GM18873 (cell line): ENCODE data around the gene MT1X.
"Not testable (repeated sequence)": the region's sequence is repeated elsewhere in the genome, so short reads cannot be mapped to it uniquely, and the experiment has no call there.

ENCODE experiments used
- ATAC-seq: cut with Tn5 transposase; IDR thresholded peaks from one replicate; pipeline ENCODE4 v1.9.1; 2021; ENCODE audit warnings: mild to moderate bottlenecking, moderate library complexity, moderate number of reproducible peaks; ENCODE audit not compliant: unreplicated experiment, low FRiP score

Gene MT1X

GRCh38 chr16:56708525-56709442 lies 26.5 kb downstream of the MT1X start:
- ATAC-seq: no peak

- ATAC-seq: no peak
These were observed 27.3 kb downstream of the MT1X start for GRCh38 chr16:56709443-56710040.

GRCh38 chr16:56710181-56710737 lies 28.0 kb downstream of the MT1X start:
- no peak for ATAC-seq

- no peak for ATAC-seq
These were observed 29.6 kb downstream of the MT1X start for GRCh38 chr16:56711862-56712261.

- ATAC-seq: no peak
These were observed 31.5 kb downstream of the MT1X start for GRCh38 chr16:56713794-56714193.

GRCh38 chr16:56715126-56715525 lies 32.9 kb downstream of the MT1X start:
- no peak for ATAC-seq

- no peak for ATAC-seq
These were observed 34.5 kb downstream of the MT1X start for GRCh38 chr16:56716761-56717160.

- ATAC-seq: not testable (repeated sequence)
These were observed 35.3 kb downstream of the MT1X start for GRCh38 chr16:56717532-56717931.

- no peak for ATAC-seq
These were observed 40.1 kb downstream of the MT1X start for GRCh38 chr16:56722200-56722842.

GRCh38 chr16:56724191-56724590 lies 41.9 kb downstream of the MT1X start:
- no peak for ATAC-seq

GRCh38 chr16:56726283-56726682 lies 44.0 kb downstream of the MT1X start:
- no peak for ATAC-seq

- no peak for ATAC-seq
These were observed 44.7 kb downstream of the MT1X start for GRCh38 chr16:56726926-56727325.

GRCh38 chr16:56728027-56728426 lies 45.8 kb downstream of the MT1X start:
- no peak for ATAC-seq

- ATAC-seq: no peak
These were observed 46.9 kb downstream of the MT1X start for GRCh38 chr16:56728980-56729734.

- peak; percentile 68 for ATAC-seq
These were observed 47.7 kb downstream of the MT1X start, which contains the start of gene NUP93 for GRCh38 chr16:56729735-56730662. Gene NUP93, plus strand, starts transcription at chr16:56730129. Its CDS starts 18,119 bp downstream, at chr16:56748248.

GRCh38 chr16:56732366-56732765 lies 50.1 kb downstream of the MT1X start:
- peak; percentile 43 for ATAC-seq

GRCh38 chr16:56732832-56733231 lies 50.6 kb downstream of the MT1X start:
- ATAC-seq: no peak
